ENCODE measurements around the gene PIGW.

Gene PIGW

DNA sequence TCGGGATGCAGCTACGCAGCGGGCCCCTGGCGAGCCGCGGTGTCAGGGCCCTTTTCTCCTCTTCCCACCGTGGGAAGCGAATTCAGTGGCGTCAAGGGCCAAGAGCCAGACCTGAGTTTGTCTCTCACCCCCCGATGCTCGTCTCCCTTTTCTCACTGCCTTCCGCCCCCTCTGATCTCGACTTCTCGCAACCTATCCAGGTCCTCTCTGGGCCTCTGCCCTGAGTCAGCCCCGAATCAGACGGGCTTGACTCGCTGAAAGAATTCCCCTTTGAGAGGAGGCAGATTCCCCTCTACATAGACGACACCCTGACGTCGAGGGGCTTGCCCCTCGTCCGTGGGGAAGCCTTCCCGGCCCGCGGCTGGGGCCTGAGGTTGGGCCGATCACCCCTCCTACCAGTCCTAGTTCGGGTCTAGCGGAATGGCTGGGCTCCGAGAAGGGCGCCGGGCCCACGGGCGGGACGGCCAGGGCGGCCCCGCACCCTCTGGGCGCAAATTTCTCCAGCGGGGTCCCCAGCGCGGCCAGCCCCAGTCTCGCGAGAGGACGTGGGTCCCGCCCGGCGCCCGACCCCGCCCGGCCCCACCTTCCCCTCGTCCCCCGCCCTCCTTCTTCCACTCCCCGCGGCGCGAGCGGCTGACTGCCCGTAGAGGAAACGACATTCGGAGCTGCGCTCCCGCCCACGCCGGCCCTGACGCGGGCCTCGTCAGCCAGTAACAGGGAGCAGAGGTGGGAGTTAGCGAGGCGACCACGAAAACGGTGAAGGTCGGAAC, 9.7 kb downstream of the PIGW start, which contains the start of gene GGNBP2:
Gene GGNBP2, plus strand, starts transcription at position 613 of the 770 bp plus-strand sequence. CDS start 806 bp downstream, outside the sequence.
- intact Hi-C loops (cut with DNase I) = loop anchor here (1.0 to 5.0 kb wide), 3 partner anchors 9 to 58 kb away; partner anchors contain the start of gene MRM1
- peak; percentile 77 to 98 (median 90) for DNase-seq

DNA sequence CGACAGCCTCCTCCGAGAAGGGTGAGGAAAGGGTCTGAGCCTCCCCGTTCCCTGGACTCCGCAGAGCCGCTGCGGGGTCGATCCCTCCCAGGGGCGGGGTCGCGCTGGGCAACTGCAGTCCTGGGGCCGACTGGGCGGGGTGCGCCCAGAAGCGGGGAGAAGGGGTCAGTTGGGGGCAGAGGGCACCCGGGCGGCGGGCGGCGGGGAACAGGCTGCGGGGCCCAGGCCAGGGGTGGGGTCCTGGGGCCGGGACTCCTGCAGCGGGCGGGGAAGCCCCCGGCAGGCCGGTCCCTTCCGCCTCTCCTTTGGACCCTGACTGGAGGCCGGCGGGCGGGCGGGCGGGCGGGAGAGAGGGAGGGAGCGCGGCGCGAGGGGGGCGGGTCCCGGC, 10.3 kb downstream of the PIGW start:
- intact Hi-C loops (cut with DNase I) = loop anchor here (5.0 kb wide), 2 partner anchors 42 to 57 kb away; partner anchors contain the start of gene MRM1
- DNase-seq = peak in 1 of 10 donors; percentile 95

DNA sequence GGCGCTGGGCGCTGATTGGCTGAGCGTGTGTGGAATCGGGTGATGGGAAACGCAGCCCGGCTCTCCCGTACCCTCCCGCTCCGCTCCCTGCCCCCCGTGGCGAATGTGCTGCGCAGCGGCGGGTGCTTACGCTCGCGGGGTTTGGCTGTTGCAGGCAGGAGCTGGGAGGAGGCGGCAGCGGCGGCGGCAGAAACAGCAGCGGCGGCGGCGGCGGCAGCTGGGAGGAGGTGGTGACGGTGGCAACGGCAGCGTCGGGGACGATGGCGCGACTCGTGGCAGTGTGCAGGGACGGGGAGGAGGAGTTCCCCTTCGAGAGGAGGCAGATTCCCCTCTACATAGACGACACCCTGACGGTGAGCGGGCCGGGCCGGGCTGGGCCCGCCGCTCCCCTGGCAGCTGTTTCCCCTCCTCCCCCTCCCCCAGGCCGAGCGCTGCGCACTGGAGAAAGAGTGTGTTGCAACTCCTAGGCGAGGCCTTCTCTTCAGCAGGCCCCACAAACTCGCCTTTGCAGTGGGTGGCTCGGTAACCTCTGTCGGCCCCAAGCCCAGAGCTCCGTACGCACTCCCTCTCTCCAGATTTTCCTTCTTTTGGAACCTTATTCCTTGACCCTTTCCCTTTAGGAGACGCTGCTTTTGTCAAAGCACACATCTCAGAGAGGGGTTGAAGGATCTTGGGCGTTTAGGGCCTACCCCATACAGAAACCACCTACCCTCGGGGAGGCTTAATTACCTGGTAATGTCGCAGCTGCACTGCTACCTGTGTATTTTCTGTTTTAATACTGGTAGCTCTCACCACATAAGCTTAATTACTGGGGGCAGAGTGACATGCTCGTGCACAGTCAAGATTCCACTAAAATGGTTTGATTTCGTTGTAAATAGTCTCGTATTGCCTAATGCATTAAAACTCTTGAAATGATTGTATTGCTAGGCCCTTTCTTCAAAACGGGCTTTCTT, 11.0 kb downstream of the PIGW start:
- intact Hi-C loops (cut with DNase I) = loop anchor here (5.0 kb wide), 2 partner anchors 42 to 57 kb away; partner anchors contain the start of gene MRM1
- DNase-seq = peak in 9 of 10 donors; percentile 95 to 100 (median 96)

DNA sequence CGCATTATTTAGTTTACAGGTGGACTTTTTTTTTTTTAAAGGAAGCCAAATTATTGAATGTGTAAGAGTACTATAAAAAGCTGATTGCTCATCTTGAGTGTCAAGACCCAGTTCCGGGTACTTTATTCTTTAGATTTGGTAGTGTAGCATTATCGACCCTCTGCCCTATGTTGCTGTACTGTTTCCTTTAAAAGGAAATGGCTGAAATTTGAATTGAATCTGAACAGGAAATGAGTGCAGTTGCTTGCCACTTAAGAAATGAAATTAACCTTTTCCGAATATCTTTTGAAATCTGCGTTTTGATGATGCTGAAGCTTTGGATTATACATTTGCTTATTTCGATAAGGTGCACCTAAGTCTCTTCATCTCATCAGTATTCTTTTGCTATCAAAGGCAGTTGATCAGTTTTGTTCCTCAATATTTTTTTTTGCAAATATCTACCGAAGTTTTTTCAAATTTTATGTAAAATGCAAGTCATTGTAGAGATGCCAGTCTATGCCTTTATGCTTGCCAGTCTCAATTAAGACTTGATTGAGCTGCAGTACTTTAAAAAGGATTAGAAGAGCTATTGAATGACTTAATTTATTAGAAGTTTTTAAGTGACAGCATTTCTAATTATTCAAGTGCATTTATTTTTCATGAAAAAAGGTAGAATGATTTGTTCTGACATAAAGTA, 11.8 kb downstream of the PIGW start:
- DNase-seq = no peak
- intact Hi-C loops (cut with DNase I) = loop anchor here (5.0 kb wide), 2 partner anchors 41 to 56 kb away; partner anchors contain the start of gene MRM1

DNA sequence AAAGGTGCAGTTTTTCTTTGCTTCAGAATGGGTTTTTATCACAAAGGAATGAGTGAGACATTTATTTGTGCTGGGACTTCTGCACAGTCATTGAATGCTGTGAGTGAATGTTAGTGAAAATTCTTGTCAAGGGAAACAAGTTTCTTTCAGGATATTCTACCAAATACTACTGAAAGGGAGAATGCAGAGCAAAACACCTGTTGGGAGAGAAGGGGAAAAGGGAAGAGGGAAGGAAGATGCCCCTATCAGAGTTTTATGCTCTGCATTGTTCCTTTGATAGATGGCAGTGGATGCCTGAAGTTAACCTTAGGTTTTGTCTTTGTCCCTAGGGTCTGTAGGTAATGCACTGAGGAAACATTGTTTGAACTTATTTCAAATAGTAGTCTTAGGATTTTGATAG, 13.0 kb downstream of the PIGW start:
- DNase-seq = no peak
- intact Hi-C loops (cut with DNase I) = loop anchor here (5.0 kb wide), 2 partner anchors 40 to 55 kb away; partner anchors contain the start of gene MRM1

DNA sequence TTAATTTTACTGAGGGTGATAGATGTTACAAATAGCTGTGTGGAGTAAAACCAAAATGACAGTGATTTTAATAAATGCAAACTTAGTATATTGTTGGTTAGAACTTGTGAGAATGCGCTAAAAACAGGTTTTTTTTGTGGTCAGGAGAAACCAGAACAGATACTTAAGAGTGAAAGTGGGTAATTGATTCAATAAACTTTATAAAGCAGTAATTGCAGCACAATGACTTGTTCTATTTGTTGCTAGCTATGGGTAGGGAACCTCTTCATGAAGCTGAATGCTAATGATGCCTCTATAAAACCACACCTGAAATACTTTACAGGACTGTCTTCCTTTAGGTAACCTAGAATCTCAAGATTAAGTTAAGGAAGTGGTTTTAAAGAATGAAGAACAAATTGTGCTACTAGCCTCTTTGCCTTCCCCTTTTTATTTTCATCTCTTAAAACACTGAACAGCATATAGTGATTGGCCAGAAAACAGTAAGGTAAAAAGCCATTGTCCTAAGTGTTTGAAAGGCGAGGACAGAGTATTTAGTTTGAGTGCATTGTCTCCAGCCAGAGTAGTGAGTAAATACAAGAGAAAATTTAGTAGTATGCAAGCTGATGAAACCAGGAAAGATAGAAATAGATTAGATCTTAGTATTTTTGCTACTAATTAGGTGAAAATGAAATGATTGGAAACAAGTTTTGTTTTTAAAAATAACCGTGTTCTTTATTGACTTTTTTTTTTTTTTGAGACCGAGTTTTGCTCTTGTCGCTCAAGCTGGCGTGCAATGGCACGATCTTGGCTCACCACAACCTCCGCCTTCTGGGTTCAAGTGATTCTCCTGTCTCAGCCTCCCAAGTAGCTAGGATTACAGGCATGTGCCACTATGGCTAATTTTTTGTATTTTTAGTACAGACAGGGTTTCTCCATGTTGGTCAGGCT, 16.0 kb downstream of the PIGW start:
- intact Hi-C loops (cut with DNase I) = no loop called here
- DNase-seq = no peak

DNA sequence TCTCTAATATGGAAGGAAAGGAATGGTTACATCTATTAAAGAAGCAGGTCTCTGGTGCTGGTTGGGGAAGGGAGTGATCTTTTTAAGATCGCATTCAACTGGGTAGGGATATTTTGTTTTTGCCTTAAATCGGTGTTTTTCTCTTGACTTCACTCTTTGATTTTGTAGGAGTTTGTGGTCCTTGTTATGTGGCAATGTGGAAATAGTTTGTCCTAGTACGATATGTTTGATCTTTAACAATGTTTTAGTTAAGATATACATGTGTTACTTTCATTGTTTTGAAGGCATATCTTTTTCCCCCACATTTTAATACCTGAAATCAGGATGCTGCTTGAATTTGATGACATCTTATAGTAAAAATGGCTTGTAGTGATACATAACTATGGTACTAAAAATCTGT, 18.7 kb downstream of the PIGW start:
- no peak for DNase-seq
- intact Hi-C loops (cut with DNase I) = no loop called here

DNA sequence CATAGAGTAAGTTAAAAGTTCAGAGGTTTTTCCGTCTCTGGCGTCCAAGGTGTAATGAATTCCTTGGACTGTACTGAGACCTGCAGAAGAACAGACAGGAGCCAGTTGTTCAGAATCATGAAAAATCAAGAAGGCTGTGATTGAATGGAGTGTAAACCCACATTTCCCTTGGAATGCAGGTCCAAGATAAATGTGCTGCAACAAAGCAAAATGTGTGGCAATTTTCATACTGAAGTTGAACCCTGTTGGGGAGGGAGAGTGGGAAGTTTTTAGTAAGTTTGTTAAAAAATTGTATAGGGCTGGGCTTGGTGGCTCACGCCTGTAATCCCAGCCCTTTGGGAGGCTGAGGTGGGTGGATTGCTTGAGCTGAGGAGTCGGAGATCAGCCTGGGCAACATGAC, 31.3 kb downstream of the PIGW start:
- no peak for DNase-seq
- intact Hi-C loops (cut with DNase I) = no loop called here

DNA sequence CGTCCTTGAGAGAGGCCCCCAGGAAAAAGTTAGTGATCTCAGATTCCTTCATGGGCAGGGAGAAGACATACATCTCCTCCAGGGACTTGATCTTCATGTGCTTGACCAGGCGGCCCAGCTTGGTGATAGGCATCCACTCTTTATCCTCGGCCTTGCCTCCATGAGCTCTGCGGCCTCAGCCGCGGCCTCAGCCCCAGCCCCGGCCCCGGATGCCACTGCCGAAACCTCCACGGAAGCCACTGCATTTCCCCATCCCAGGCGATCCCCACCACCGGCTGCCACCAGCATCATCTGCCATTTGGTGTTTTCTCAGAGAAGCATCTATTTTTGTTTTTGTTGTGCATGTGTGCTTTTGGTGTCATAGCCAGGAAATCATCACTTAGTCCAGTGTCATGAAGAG, 40.2 kb downstream of the PIGW start:
- intact Hi-C loops (cut with DNase I) = no loop called here
- peak in 1 of 10 donors; percentile 83 for DNase-seq

DNA sequence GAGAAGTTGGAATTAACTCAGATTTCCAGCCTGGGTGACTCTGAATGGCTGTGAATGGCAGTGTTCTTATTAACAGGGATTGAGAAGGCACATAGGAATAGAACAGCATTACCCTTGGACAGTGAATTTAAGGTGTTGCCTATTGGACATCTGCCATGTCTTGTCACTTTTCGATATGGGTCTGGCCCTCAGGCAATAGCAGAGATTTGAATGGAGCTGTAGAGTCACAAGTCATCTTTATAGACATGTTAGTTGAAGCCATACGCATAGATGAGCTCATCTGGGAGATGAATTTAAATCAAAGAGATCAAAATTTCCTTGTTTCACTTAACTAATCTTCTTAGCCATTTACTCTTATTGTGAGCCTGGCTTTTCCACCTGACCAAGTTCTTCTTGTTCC, 42.0 kb downstream of the PIGW start:
- no peak for DNase-seq
- intact Hi-C loops (cut with DNase I) = no loop called here

DNA sequence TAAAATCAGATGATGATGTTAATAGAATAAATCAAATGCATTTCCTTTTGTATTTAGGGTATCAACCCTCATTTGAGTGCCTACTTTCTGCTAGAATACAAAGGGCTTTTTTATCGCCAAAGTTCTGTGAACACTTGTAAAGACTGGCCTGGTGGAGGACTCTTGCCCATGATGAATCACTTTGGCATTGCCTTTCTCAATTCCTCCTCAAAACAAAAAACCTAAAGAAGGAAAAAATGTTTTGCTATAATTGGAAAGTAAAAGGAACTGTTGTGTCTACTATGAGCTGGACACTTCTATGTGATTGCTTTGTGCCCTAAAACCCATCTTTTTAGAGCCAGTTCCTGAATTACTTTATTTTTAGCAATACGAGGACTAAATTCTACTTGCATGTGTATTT, 43.9 kb downstream of the PIGW start:
- intact Hi-C loops (cut with DNase I) = no loop called here
- DNase-seq = no peak

DNA sequence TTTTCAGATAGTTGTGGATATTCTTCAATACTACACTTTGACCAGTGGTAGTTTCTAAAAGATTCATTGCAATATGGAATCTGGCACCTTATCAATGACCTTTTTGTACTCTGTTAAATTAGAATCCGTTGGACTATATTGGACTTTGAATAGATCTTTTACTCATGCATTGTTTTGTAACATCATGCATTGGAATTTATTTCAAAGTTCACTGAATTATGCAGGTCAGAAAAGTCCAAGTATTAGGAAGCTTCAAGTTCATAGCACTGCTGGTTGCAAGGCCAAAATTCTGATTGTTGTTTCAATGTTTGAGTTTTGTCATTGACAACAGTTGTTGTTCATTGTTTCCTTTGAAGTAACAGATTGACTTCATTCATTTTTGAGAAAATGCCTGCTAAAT, 49.0 kb downstream of the PIGW start:
- DNase-seq = no peak
- intact Hi-C loops (cut with DNase I) = no loop called here

DNA sequence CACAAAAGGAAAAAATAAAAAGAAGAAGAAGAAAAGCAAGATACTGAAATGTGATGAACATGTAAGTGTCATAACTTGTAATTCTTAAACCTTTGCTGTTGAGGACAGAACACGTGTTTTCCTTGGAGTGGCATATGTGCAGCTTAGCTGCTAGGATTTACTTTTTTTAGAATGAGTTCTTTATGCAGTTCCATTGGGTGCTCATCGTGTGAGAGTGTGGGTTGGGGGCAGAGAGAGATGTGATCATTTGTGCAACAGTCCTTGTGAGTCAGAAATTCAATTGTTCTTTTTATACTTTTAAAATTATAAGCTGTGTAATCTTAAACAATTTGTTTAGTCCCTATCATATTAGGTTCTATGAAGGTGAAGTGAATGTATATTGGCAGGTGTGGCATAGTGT, 51.4 kb downstream of the PIGW start:
- intact Hi-C loops (cut with DNase I) = loop anchor here (5.0 kb wide), 1 partner anchor 39 kb away; no protein-coding TSS in a partner anchor
- DNase-seq = peak in 1 of 10 donors; percentile 35

All from posterior cingulate gyrus (tissue), 11 donors.